KOPT-K1 (cell line): Measurements from ENCODE around the gene COQ10B.
"Not testable (repeated sequence)": the region's sequence is repeated elsewhere in the genome, so short reads cannot be mapped to it uniquely, and the experiment has no call there.

Experiments
- H3K27ac ChIP-seq: fragments of 200-600 bp; sonication (generic); 2 replicates; pipeline ENCODE4 v1.5.1; 2016; ENCODE audit warnings: antibody characterized with exemption, mild to moderate bottlenecking, low read depth, low read length; ENCODE audit not compliant: poor library complexity, severe bottlenecking
- H3K36me3 ChIP-seq: fragments of 200-600 bp; sonication (generic); 2 replicates; pipeline ENCODE4 v1.5.1; 2017; ENCODE audit warnings: antibody characterized with exemption, mild to moderate bottlenecking, low read length, moderate library complexity; ENCODE audit not compliant: insufficient read depth
- H3K9me3 ChIP-seq: fragments of 200-600 bp; sonication (generic); 2 replicates; pipeline ENCODE4 v1.5.1; 2017; ENCODE audit warnings: antibody characterized with exemption, low read length, mild to moderate bottlenecking; ENCODE audit not compliant: insufficient read depth, poor library complexity, severe bottlenecking

The COQ10B gene

DNA sequence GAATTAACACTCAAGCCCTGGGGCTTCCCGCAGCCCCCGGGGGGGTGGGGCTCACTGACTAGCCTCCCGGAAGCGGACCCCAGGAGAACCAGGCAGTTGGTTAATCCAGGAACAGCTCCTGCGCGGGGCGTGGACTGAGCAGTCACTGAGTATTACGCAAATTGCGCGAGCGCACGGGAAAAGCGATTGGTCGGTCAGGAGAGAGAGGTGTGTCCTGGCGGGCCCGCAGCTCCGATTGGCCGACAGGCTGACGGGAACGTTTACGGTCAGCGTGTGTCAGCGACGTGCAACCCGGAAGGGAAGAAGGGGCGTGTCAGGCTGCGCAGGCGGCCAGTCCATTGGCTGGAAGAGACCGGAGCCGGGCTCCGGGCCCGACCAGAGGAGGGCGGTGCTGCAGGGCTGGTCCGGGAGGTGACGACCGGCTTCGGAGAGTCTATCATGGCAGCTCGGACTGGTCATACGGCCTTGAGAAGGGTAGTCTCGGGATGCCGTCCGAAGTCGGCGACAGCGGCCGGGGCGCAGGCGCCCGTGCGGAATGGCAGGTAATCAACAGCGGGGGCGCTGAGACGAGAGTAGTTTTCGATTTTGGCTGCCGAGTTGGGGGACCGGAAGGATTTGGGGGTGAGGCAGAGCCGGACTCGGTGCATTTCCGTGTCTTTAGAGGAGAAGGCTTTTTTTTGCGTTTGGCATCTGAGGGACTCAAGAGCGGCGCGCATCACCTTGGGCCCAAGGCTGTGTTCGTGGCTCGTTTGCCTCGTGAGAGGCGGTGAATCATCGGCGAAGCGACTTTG, at the start of gene COQ10B:
TSS of gene COQ10B (plus strand) at position 430 of the 791 bp plus-strand sequence. CDS start at position 439, 9 bp downstream.
- Histone ChIP-seq H3K9me3 (no peaks in the 10 kb centered on the region), H3K36me3 (no peaks in the 10 kb centered on the region), H3K27ac (peak within 1 kb of the TSS; percentile 85)

DNA sequence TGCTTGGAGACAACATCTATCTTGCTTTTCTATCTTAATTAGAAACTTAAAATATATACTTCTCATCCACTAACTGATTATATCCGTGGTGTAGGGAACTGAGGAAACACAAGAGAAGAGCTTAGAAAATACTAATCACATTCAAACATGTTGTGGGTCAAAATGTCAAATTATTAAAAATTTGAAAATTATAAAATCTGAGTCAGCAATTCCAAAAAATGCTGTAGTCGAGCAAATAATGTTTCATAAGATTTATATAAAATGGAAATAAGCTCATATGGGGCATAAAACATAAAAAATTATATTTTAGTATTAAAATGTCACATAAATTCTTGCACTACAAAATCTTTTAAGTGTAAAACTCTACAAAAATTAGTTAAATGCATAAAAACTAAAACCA, 47.8 kb upstream of the COQ10B start:
- Histone ChIP-seq H3K36me3 (peaks cover 100% of the 10 kb centered on the region), H3K27ac (no peak overlapping the region), H3K9me3 (no peaks in the 10 kb centered on the region)

DNA sequence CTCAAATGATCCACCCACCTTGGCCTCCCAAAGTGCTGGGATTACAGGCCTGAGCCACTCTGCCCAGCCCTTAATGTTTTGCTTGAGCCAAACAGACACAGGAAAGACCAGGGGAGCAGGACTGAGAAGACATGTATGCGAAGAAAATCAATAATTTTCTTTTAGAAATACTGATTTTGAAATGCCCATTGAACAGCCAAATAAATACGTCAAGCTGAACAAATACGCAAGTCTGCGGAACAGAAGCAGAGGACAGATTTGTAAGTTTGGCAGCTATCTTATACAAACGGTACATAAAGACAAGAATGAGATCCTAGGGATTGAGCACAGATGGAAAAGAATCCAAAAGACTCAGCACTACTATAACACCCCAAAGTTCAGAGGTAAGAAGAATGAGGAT, 39.3 kb upstream of the COQ10B start:
- Histone ChIP-seq H3K27ac (no peak overlapping the region), H3K9me3 (no peaks in the 10 kb centered on the region), H3K36me3 (peaks cover 100% of the 10 kb centered on the region)

DNA sequence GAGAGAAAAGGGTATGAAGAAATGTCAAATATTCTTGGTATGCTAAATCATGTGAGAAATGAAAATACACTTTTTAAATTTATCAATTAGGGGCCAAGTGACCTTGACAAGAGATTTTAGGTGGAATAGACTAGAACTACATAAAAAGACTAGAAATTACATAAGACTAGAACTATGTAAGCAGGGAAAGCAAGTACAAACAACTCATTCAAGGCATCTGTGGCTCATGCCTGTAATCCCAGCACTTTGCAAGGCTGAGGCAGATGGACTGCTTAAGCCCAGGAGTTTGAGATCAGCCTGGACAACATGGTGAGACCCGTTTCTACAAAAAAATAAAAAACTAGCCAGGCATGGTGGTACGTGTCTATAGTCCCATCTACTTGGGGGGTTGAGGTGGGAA, 38.8 kb upstream of the COQ10B start:
- Histone ChIP-seq H3K36me3 (peaks cover 100% of the 10 kb centered on the region), H3K9me3 (no peaks in the 10 kb centered on the region), H3K27ac (no peak overlapping the region)

DNA sequence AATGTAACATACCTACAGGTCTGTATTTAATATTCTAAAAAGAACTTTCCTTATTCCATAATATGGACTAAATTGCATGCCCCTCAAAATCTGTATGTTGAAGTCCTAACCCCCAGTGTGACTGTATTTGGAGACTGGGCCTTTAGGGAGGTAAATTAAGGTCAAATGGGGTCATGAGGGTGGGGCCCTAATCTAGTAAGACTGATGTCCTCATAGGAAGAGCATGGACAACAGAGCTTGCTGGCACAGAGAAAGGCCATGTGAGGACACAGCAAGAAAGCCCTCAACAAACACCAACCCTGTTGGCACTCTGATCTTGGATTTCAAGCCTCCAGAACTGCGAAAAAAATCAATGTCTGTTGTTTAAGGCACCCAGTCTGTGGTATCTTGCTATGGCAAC, 37.1 kb upstream of the COQ10B start:
- no peaks in the 10 kb centered on the region for H3K9me3 ChIP-seq
- peaks cover 100% of the 10 kb centered on the region for H3K36me3 ChIP-seq
- no peak overlapping the region for H3K27ac ChIP-seq

DNA sequence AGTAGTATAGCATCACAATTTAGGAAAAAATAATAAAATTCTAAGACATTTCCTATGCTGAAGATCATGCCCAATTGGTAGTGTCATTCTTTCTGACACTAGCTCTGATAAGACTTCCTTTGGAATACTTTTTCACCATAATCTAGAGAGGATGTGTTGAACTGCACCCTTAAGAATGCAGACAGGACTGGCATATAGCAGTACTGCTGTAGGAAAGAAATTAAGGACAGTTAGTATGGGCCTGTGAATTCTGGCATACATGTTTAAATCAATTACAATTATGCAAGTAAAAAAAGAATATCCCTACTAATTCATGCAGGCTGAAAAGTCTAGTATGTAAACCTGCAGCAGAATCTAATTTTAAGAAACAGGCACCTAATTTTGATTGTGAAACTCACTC, 33.9 kb upstream of the COQ10B start:
- Histone ChIP-seq H3K9me3 (no peaks in the 10 kb centered on the region), H3K36me3 (peaks cover 99% of the 10 kb centered on the region), H3K27ac (no peak overlapping the region)

DNA sequence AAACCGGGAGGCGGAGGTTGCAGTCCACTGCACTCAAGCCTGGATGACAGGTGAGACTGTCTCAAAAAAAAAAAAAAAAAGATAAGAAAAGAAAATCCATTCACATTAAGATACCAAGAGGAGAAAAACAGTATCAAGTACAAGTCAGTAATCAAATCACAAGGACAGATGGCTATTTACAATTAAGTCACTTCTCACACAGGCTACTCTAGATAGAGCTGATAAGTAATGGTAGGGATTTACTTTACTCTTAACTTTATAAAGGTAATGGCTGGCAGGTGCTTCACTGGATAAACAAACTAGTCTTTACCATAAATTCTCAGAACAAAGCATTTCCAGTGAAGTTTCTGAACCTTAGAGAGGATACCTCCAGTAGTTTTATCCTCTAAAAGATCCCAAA, 30.0 kb upstream of the COQ10B start:
- no peak overlapping the region for H3K27ac ChIP-seq
- H3K9me3 ChIP-seq: no peaks in the 10 kb centered on the region
- H3K36me3 ChIP-seq: peaks cover 83% of the 10 kb centered on the region

DNA sequence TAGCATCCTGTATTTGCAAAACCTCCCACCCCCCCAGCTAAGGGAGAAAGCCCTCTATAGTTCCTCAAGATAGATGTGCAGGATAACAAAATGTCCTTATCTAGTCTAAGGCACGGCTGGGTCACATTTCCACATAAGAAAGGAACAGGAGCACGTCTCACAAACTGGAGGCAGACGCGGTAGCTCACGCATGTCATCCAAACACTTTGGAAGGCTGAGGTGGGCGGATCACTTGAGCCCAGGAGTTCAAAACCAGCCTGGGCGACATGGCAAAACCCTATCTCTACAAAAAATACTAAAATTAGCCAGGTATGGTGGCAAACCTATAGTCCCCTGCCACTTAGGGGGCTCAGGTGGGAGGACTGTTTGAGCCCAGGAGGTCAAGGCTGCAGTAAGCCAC, 27.8 kb upstream of the COQ10B start:
- H3K36me3 ChIP-seq: peaks cover 83% of the 10 kb centered on the region
- H3K9me3 ChIP-seq: no peaks in the 10 kb centered on the region

DNA sequence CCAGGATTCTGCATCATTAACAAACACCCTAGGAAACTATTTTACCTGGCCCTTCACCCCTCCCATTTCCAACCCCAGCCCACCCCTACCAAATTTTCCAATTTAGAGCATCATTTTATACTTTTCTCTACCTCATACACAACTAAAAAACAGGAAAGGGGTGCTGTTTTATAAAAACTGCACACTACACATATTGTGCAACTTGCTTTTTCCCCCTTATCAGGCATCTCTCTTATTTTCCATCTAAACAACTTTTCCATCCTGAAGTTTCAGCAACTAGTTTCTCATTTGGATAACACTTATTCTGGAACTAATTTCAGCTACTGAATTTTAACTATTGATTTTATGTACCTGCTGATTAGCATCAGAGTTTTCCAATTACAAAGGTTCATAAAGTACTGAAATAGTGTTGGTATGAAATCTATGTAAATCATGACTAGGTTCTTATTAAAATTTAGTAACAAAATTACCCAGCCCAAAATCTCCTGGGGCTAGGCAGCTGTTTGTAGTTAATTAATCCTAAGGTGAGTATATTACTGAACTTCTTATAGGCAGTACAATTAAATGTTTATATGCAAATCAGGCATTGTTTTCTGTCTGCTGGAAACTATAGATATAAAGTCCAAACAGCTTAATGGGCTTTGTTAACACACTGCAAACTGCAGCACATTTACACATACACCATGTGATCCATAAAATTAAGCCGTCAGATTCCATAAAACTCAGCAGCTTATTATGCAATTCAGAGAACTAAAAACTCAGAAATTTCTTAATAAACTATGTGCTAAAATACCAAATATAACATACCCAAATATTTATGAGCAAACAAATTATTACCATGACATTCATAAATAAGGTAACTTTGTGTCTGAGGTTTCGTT, 26.4 kb upstream of the COQ10B start:
- H3K9me3 ChIP-seq: no peaks in the 10 kb centered on the region
- no peak overlapping the region for H3K27ac ChIP-seq
- H3K36me3 ChIP-seq: peaks cover 79% of the 10 kb centered on the region

More for the DNA sequence above, 27.8 kb upstream of the COQ10B start:
- H3K27ac ChIP-seq: no peak overlapping the region

DNA sequence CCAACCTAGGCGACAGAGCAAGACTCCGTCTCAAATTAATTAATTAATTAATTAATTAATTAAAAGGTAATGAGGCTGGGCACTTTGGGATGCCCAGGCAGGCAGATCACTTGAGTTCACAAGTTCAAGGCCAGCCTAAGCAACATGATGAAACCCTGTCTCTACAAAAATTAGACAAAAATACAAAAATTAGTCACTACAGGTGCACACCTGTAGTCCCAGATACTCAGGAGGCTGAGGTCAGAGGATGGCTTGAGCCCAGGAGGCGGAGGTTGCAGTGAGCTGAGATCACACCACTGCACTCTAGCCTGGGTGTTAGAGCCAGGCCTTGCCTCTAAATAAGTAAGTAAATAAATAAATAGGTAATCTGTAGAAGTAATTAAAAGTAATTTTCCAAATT, 25.4 kb upstream of the COQ10B start:
- H3K9me3 ChIP-seq: no peaks in the 10 kb centered on the region
- no peak overlapping the region for H3K27ac ChIP-seq
- peaks cover 73% of the 10 kb centered on the region for H3K36me3 ChIP-seq

DNA sequence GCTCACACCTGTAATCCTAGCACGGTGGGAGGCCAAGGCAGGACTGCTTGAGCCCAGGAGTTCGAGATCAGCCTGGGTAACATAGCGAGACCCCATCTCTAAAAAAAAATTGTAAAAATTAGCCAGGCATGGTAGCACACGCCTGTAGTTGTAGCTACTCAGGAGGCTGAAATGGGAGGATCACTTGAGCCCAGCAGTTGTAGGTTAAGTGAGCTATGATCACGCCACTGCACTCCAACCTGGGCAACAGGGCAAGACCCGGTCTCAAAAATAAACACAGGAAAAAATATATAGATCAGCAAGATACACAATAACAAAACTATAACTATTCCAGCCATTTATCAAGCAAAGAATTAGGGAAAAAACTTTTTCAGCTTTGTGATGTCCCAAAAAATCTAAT, 21.5 kb upstream of the COQ10B start:
- Histone ChIP-seq H3K9me3 (no peaks in the 10 kb centered on the region), H3K36me3 (peaks cover 40% of the 10 kb centered on the region), H3K27ac (no peak overlapping the region)

DNA sequence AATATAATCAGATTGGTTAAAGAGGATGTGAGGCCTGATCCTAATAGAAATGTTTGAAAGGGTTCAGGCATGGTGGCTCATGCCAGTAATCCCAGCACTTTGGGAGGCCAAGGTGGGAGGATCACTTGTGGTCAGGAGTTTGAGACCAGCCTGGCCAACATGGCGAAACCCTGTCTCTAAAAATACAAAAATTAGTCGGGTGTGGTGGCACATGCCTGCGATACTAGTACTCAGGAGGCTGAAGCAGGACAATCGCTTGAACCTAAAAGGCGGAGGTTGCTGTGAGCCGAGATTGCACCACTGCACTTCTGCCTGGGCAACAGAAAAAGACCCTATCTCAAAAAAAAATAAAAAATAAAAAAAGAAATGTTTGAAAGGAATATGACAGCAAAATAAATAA, 20.8 kb upstream of the COQ10B start:
- not testable (repeated sequence) for H3K9me3 ChIP-seq, H3K27ac ChIP-seq
- H3K36me3 ChIP-seq: peaks cover 40% of the 10 kb centered on the region

DNA sequence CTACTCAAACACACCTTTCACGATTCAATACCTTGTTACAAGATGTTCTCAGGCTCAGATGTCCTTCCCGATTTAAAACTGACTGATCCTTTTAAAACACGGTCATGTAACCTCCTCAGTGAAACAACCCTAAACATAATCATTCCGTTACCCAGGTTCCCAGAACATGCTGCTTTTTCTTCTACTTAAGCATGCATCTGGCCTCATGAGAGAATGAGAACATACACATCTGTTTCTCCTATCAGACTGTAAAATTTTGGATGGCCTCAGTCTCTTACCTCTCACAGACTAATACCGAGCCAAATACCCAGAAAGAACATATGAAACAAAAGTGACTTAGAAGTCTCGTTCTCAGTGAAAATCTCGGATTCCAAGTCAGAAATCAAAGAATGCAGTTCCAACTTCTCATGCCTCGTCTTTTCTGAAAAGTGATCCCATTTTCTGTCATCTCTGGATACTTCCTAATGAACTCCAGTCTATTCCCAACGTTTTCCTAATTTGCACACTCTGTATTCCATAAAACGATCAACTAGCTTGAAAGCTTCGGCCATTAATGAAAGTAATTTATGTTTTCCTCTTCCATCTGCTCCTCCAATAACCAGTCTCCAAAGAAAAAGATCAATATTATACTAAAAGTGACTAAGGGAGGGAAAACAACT, 19.4 kb upstream of the COQ10B start:
- Histone ChIP-seq H3K36me3 (peaks cover 29% of the 10 kb centered on the region), H3K9me3 (no peaks in the 10 kb centered on the region), H3K27ac (peak overlapping the region; percentile 95)

DNA sequence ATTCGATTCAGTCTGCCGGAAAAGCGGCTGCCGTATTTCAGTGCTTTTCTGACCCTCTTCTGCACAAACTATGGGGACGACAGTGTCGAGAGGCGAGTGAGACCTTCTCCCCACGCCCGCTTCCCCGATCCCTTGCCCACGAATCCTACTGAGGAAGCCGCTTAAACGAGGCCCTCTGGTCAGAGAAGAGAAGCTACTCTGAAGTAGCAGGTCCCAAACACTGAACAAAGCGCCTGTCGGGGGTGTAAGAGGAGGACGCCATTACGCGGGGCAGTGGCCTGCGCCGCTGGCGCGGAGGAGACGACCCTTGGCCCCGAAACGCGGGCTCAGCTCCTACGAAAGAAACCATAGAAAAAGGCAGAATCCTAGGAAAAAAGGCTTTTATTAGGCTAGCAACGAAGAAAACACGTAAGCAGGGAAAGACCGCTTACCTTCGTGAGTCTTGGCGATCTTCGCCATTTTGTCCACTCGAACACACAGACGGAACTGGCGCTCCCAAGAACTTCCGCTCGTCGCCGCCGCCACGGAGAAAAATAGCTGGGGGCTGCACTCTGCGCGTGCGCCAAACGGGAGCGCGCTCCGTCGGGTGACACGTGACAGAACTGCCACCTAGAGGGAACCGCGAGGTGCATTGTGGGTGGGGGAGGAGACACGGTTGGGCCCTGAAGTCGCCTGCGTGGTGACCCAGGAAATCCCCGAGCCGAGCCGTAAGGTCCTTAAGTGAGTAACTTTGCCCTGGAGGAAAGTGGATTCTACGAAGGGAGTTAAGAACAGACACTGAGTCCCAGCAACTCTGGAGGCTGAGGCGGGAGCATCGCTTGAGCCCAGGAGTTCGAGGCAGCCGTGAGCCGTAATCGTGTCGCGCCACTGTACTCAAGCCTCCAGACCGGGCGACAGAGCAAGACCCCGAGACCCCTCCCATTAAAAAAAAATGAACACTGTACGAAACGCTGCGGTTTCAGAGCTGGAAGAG, 18.5 kb upstream of the COQ10B start, which contains the start of gene SF3B1:
TSS of gene SF3B1 (minus strand) at position 488 of the 973 bp plus-strand sequence. CDS start at position 459, 29 bp downstream.
- H3K27ac ChIP-seq: peak within 1 kb of the TSS; percentile 95
- H3K36me3 ChIP-seq: peaks cover 20% of the 10 kb centered on the region
- H3K9me3 ChIP-seq: no peaks in the 10 kb centered on the region
